Mesothelial cell of epicardium (in vitro differentiated cells): ENCODE results near the gene UBE2Q1. TPM values are rescaled to one million over a fixed set of nuclear protein-coding genes. Genes with fewer than 3 reads are reported as not detected.

Experiments
- DNase-seq, 2 experiments: peaks; one replicate each; pipeline ENCODE4 v3.0.0; 2021; ENCODE audit warnings: low spot score in 2 of 2; ENCODE audit not compliant: unreplicated experiment in 2 of 2
- H3K27ac Mint-ChIP-seq: 2 replicates; pipeline ENCODE4 v1.8.0; 2021; ENCODE audit warnings: mixed read lengths
- H3K27me3 Mint-ChIP-seq: 2 replicates; pipeline ENCODE4 v1.8.0; 2021; ENCODE audit warnings: low read depth, mixed read lengths
- H3K36me3 Mint-ChIP-seq: 2 replicates; pipeline ENCODE4 v1.8.0; 2021; ENCODE audit warnings: mixed read lengths
- H3K4me1 Mint-ChIP-seq: 2 replicates; pipeline ENCODE4 v1.8.0; 2021; ENCODE audit warnings: mixed read lengths
- H3K4me3 Mint-ChIP-seq: 2 replicates; pipeline ENCODE4 v1.8.0; 2021; ENCODE audit warnings: mild to moderate bottlenecking, moderate library complexity, mixed read lengths
- H3K9me3 Mint-ChIP-seq: 2 replicates; pipeline ENCODE4 v1.8.0; 2021; ENCODE audit warnings: mixed read lengths
- total RNA-seq: library from RNA; stranded (reverse); gene quantifications from 3 replicates; pipeline ENCODE4 v1.2.1, GENCODE V29; 2021
- TF ChIP-seq, protein P1 (sequence below): fragments of 200-600 bp; sonication (generic); IDR thresholded peaks from one replicate; pipeline ENCODE4 v1.5.0; 2021; ENCODE audit warnings: antibody characterized with exemption; ENCODE audit not compliant: unreplicated experiment

UBE2Q1 gene
- total RNA-seq, 1 donor from 2014 or later = 60.1 TPM

GRCh38 chr1:154556422-154556821, 2.0 kb downstream of the UBE2Q1 start:
- peaks cover 21% of the 10 kb centered on the region for H3K36me3 Mint-ChIP-seq
- peak overlapping the region; percentile 90 for H3K27ac Mint-ChIP-seq
- TF ChIP-seq, protein P1, sequence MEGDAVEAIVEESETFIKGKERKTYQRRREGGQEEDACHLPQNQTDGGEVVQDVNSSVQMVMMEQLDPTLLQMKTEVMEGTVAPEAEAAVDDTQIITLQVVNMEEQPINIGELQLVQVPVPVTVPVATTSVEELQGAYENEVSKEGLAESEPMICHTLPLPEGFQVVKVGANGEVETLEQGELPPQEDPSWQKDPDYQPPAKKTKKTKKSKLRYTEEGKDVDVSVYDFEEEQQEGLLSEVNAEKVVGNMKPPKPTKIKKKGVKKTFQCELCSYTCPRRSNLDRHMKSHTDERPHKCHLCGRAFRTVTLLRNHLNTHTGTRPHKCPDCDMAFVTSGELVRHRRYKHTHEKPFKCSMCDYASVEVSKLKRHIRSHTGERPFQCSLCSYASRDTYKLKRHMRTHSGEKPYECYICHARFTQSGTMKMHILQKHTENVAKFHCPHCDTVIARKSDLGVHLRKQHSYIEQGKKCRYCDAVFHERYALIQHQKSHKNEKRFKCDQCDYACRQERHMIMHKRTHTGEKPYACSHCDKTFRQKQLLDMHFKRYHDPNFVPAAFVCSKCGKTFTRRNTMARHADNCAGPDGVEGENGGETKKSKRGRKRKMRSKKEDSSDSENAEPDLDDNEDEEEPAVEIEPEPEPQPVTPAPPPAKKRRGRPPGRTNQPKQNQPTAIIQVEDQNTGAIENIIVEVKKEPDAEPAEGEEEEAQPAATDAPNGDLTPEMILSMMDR = no peak
- H3K4me3 Mint-ChIP-seq = peak overlapping the region; percentile 88
- H3K4me1 Mint-ChIP-seq = peaks cover 33% of the 10 kb centered on the region
- DNase-seq = no peak
- H3K9me3 Mint-ChIP-seq = no peaks in the 10 kb centered on the region
- H3K27me3 Mint-ChIP-seq = no peaks in the 10 kb centered on the region

DNA sequence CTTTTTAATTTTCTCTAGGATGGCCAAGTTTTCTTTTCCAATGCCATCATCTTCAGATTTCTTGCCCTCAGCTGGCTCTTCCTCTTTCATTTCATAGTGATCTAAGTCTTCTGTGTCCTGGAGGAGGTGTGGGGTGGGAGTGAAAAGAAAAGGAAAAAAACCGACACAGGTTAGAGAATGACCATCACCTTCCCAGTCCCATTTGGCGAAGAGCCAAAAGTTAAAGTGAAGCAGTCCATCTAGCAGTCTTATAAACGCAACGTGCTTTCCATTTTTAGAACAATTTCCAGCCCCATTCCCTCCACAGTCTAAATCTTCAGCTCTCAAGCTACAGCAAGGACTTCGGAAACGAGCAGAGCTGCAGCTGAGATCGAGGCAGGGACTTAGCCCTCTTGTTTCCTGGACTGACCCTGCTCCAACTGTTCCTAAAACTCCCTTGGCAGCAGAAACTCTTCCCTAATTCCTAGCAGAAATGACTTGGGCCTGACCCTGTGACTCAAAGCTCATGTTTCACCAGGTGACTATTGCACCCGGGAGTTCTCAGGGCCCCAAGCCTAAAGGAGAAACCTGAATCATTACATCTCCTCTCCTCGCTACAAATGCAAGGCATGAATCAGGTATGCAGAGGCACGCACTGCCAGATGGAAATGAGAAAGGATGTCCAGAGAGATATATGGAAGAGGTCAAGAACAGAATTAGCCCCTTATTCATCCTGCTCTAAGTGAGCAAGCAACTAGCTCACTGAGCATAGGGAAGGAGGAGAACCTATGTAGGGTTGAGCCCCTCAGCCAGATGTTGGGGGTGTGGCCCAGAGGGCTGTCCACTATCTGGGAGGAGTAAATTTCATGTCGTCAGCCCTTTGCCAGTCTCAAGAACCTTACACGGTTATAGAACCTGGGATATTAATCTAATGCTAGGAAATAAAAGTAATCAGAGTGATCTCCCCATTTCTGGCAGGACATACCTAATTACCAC, 5.1 kb downstream of the UBE2Q1 start:
- no peak overlapping the region for H3K4me3 Mint-ChIP-seq
- no peak for DNase-seq
- no peak overlapping the region for H3K27ac Mint-ChIP-seq
- TF ChIP-seq, protein P1 = no peak
- peaks cover 38% of the 10 kb centered on the region for H3K36me3 Mint-ChIP-seq
- H3K27me3 Mint-ChIP-seq = no peaks in the 10 kb centered on the region
- H3K4me1 Mint-ChIP-seq = peaks cover 34% of the 10 kb centered on the region
- H3K9me3 Mint-ChIP-seq = no peaks in the 10 kb centered on the region

DNA sequence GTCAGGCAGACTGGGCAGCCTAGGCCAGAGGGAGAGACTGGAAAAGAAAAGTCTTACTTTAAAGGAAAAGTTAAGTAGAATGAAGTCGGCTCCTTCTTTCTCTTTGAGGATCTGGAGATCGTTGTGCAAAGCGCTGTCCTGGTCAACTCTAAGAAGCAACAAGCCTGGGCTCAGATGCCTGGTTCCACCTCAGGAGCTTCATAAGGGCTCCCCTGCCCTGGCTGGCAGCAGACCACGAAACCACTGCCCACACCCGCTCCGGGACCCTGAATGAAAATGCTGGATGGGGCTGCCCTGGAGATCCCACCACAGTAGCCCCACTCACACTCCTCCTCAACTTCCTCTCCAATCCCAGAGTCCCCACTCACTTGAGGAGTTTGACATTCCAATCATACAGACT, 6.4 kb downstream of the UBE2Q1 start:
- no peak for DNase-seq
- H3K4me3 Mint-ChIP-seq = no peak overlapping the region
- no peaks in the 10 kb centered on the region for H3K27me3 Mint-ChIP-seq
- peaks cover 38% of the 10 kb centered on the region for H3K36me3 Mint-ChIP-seq
- H3K9me3 Mint-ChIP-seq = no peaks in the 10 kb centered on the region
- H3K27ac Mint-ChIP-seq = no peak overlapping the region
- TF ChIP-seq, protein P1 = no peak
- peaks cover 37% of the 10 kb centered on the region for H3K4me1 Mint-ChIP-seq

GRCh38 chr1:154551474-154551873, 7.0 kb downstream of the UBE2Q1 start:
- Mint-ChIP-seq H3K4me3 (no peak overlapping the region), H3K9me3 (no peaks in the 10 kb centered on the region), H3K4me1 (peaks cover 37% of the 10 kb centered on the region), H3K27ac (no peak overlapping the region), H3K27me3 (no peaks in the 10 kb centered on the region), H3K36me3 (peaks cover 38% of the 10 kb centered on the region)
- no peak for DNase-seq
- TF ChIP-seq, protein P1 = no peak

DNA sequence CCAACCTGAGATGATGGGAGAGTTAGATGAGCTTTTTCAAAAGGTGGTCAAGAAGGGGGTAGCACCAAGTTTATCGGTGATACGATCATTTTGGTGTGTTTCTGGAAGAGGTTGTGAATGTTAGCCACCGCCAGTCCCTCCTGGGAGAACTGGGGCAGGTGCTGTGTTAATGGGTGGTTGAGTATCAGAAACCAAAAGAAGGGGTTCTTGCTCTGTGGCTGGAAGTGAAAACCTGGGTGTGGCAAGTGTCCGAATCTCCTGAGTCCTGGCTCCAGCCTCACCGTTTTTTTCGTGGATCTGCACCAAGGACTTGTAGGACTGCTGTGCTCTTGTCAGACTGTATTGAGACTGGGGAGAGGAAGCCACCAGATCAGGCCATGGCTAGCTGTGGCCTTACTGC, 7.8 kb downstream of the UBE2Q1 start:
- peaks cover 38% of the 10 kb centered on the region for H3K36me3 Mint-ChIP-seq
- DNase-seq = no peak
- no peaks in the 10 kb centered on the region for H3K27me3 Mint-ChIP-seq
- peaks cover 29% of the 10 kb centered on the region for H3K4me1 Mint-ChIP-seq
- no peak overlapping the region for H3K27ac Mint-ChIP-seq
- H3K9me3 Mint-ChIP-seq = no peaks in the 10 kb centered on the region
- TF ChIP-seq, protein P1 = no peak
- no peak overlapping the region for H3K4me3 Mint-ChIP-seq
